Measurements from ENCODE around the gene HOXA4.

Gene HOXA4

DNA sequence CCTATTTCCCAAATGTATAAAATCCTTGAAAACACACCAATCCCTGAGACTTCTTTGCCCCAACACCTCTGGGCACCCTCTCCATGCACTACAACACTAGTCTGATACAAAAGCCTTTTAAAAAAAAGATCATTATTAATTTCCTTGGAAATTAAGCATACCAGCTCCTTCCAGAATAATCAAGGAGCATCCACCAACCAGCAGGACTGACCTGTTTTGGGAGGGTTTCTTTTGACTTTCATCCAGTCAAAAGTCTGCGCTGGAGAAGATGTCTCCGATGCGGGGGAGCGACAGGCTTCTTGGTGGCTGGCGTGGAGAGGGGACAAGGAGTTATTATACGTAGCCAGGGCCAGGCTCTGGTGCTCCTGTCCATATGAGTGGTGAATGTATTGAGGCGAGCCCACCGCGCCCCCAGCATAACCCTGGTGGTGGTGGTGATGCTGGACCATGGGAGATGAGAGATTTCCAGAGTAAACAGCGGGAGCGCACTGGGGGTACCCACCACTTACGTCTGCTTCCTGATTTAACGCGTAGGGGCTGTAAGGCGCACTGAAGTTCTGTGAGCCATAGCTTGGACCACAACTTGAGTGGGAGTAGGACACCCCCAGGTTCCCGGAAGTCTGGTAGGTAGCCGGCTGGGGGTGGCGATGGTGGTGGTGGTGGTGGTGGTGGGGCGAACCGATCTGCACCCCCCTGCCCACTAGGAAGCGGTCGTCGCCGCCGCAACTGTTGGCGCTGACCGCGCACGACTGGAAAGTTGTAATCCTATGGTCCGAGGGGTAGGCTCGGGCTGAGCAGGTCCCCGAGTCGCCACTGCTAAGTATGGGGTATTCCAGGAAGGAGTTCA is 35.3 kb downstream of the HOXA4 start:
- DNase-seq (ENCODE audit: low read depth in 2 of 2) = no peak

DNA sequence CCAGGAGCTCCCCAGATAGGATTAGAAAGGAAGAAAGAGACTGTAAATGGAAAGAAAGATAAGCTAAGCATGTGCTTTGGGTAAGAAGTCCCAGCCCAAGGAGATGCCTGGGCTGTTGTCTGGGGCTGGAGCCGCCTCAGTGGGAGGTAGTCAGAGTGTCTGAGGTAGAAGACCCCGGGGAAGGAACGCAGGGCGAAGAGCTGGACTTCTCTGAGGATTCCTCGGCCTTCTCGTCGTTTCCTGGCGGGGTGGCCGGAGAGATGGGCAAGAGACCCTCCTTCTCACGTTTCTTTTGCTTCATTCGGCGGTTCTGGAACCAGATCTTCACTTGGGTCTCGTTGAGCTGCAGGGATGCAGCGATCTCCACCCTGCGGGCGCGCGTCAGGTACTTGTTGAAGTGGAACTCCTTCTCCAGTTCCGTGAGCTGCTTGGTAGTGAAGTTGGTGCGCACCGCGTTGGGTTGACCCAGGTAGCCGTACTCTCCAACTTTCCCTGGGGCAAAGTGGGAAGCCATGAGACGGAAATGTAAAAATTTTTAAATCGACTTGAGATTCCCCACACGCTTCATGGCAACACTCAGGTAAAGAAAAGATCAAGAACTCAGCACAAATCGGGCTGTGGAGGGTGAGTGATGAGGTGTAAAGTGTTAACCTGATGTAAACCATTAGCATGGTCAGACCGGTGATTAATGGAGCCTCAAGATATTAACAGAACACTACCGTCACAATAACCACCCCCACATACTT is 36.1 kb downstream of the HOXA4 start:
- no peak for DNase-seq (ENCODE audit: low read depth in 2 of 2)

GRCh38 chr7:27093184-27093895 is 37.2 kb downstream of the HOXA4 start:
- DNase-seq (ENCODE audit: low read depth in 2 of 2) = no peak

GRCh38 chr7:27092819-27093110 is 37.8 kb downstream of the HOXA4 start:
- DNase-seq (ENCODE audit: low read depth in 2 of 2) = no peak

DNA sequence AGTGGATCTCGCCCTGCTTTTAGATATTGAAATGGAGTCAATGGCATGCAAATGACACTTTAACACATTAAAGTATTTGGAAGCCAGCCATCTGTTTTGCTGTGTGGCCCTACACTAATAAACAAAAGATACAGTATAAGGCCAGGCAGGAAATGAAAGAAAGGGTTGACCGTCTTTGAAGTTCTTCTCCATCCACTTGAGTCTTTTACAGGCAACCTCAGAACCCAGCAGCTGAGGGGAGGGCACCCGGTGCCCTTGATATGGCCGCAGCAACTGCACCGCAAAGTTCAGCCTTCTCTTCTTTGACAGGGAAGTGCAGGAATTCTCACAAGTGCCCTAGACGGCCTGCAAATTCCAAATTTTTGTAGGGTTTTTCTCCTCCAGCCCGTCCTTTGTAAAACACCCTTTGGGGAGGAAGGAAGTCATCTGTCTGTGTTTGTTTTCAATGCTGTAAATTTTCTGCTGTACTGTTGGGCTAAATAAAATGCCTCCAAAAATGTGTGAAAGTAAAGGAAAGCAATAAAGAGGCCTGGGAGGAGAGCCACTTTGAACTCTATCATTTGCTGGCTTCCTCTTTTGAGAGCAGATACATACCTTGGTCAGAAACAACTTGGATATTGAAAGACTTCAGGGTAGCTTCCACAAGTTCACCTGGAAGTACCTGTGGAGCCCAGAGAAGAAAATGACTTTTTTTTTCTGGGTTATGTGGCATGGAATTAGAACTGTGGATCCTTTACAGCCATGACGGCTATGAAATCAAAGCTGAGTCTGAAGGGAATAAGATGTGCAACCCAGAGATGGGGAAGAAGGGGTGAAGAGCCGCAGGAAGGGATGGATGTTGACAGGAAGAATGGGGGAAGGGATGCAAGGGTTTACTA is 38.4 kb downstream of the HOXA4 start:
- DNase-seq (ENCODE audit: low read depth in 2 of 2) = no peak

DNA sequence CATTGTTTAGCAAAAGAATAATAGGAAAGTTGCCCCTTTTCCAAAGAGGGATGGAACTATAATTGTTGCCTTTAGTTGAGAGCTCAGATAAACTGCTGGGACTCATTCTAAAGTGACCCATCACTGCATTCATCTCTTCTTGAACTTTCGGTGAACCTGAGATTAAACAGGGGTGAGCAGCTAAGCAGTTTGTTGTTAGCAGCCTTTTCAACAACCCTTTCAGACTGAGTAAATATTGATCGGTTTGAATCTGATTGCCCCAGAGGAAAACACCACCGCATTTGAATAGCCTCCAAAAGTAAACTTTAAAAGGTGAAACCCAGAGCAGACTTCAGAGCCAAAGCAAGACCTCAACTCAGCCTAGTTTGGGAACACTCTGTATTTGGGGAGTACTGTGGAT is 39.5 kb downstream of the HOXA4 start:
- no peak for DNase-seq (ENCODE audit: low read depth in 2 of 2)

DNA sequence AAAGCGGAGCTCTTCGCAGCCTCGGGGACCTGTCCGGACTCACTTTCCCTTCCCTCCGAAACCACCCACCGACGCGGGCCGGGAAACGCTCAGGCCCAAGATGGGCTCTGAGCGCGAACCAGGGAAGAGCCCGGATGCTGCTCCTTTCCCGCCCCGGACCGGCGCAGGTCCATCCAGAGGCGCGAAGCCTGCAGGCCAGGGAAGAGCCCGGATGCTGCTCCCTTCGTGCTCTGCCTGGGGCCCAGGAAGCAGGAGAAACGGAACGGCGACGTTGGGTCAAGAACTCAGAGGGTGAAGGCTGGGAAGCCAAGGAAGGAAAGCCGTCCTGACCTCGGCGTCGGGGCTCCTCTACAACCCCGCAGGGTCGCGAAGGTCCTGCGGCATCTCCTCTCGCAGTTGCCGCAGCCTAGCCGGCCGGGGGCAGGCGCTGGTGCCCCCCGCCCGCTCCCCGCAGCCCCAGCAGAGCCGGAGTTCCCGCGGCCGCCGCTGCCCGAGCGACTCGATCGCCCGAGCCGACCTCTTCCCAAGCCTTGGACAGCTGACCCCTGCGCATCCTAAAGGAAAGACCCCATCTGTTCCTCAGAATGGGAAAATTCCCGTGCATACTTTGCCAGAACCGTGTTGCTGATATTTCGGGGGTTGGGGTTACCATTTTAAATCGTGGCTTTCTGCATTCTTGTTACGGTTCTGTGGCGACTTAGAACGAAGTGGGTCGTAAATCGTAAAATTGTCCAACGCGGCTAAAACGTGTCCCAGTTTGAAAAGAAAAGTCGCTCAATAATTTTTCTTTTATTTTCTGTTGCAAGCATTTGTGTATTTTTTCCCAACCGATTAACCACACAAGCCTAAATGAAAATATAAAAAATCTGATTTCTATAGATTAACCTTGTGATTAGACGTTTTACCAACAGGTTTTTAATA is 42.3 kb downstream of the HOXA4 start:
- DNase-seq (ENCODE audit: low read depth in 2 of 2) = no peak

DNA sequence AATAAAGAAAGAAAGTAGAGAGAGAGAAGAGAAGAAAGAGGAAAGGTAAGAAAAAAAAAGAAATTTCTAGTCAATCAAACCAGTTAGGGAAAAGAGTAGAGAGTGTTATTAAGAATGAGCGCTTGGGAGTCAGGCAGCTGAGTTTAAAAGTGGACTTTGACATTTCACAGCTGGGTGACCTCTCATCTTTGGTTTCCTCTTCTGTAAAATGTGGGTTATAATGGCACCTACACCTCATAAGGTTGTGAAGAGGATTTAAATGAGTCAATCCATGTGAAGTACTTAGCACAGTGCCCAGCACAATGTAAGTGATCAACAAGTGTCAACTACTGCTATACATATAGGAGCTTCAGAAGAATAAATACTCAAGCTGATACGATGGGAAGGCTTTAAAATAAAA is 46.9 kb downstream of the HOXA4 start:
- no peak for DNase-seq (ENCODE audit: low read depth in 2 of 2)

DNA sequence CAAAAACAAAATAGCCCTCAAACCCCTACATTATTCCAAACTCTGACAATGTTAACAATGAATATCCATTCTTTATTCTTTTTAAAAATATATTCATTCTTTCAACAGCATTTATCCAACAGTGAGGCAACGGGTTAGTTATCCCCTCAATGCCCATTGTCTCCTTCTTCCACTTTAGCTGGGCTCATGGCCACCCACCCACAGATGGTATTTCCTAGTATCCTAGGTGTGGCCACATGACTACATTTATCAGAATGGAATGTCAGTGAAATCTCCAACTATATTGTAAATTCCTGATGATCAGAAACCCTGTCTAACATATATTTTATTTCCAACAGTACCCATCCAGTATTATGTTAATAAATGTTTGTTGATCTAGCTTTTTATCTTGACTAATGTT is 48.4 kb downstream of the HOXA4 start:
- no peak for DNase-seq (ENCODE audit: low read depth in 2 of 2)

GRCh38 chr7:27080844-27081436 is 49.6 kb downstream of the HOXA4 start:
- DNase-seq (ENCODE audit: low read depth in 2 of 2) = no peak

DNA sequence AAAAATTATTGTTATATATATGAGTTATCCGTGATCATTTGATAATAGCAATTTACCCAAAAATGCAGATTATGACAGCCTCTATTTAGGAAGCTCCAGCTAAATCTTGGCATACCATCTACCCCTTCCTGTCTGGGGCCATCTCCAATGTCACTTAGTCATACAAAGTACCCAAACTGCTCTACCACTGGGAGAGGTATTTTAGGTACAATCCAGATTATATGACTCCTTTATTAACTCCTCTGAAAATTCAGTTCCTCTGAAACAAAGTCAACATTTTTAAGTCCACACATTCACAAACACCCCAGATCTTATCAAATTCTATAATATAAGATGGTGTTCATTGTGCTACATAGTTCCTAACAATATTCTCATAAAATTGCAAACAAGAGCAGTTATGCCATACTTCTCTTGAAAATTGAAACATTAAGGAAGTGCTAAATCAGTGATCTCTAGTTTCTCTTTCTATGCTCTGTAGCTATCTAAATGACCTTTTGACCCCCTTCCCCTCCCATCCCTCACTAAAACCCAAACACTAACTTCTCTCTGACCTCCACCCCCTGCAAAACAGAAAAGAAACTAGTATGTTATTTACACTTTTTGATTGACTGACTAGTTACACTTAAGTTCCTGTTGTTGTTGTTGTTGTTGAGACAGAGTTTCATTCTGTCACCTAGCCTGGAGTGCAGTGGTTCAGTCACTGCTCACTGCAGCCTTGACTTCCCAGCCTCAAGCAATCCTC is 51.2 kb downstream of the HOXA4 start:
- DNase-seq (ENCODE audit: low read depth in 2 of 2) = no peak

DNA sequence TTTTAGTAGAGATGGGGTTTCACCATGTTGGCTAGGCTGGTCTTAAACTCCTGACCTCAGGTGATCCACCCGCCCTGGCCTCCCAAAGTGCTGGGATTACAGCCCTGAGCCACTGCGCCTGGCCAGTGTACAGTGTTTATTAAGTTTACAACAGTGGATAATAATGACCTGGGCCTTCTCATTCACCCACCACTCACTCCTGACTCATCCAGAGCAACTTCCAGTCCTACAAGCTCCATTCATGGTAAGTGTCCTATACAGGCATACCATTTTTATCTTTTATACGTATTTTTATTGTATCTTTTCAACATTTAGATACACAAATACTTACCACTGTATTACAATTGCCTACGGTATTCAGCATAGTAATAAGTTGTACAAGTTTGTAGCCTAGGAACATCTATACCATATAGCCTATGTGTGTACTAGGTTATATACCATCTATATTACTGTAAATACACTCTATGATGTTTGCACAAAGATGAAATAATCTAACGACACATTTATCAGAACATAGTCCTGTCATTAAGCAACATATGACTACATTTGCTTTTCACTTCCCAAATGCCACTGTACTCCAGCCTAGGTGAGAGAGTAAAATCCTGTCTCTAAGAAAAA is 51.8 kb downstream of the HOXA4 start:
- DNase-seq (ENCODE audit: low read depth in 2 of 2) = no peak

Measured in stimulated activated CD4-positive, alpha-beta T cell treated with anti-CD3 and anti-CD28 coated beads, Interleukin-1b, Interleukin-23, amount 100 ng/mL, for 1 hour (primary cell).